Astrocyte (in vitro differentiated cells and primary cell): ENCODE data around the gene SLC6A1. TPM values are rescaled to one million over a fixed set of nuclear protein-coding genes. Genes with fewer than 3 reads are reported as not detected.

Experiments
- DNase-seq: peaks from one replicate; pipeline ENCODE4 v3.0.0-alpha.2; 2010; ENCODE audit warnings: low read depth
- FAIRE-seq: peaks from 2 replicates; lab custom pipeline; 2011; peaks lifted over from hg19 to GRCh38; lab: Jason Lieb, UNC
- H2AFZ ChIP-seq: 2 replicates; pipeline ENCODE4 v1.6.0; 2012; ENCODE audit warnings: low read depth, low read length, inconsistent platforms
- H3K27ac ChIP-seq: 2 replicates; pipeline ENCODE4 v1.5.1; 2011; ENCODE audit warnings: low read depth, low read length, inconsistent platforms
- H3K27me3 ChIP-seq: 2 replicates; pipeline ENCODE4 v1.6.0; 2011; ENCODE audit warnings: low read length, inconsistent platforms; ENCODE audit not compliant: insufficient read depth
- H3K36me3 ChIP-seq: 2 replicates; pipeline ENCODE4 v1.5.1; 2011; ENCODE audit warnings: low read length, inconsistent platforms; ENCODE audit not compliant: insufficient read depth
- H3K4me1 ChIP-seq: 2 replicates; pipeline ENCODE4 v1.5.1; 2011; ENCODE audit warnings: low read length, inconsistent platforms; ENCODE audit not compliant: insufficient read depth
- H3K4me2 ChIP-seq: 2 replicates; pipeline ENCODE4 v1.6.0; 2012; ENCODE audit warnings: low read length, inconsistent platforms
- H3K4me3 ChIP-seq: 2 replicates; pipeline ENCODE4 v1.5.1; 2011; ENCODE audit warnings: low read depth, mild to moderate bottlenecking, low read length, inconsistent platforms; ENCODE audit not compliant: insufficient read depth
- H3K79me2 ChIP-seq: 2 replicates; pipeline ENCODE4 v1.6.0; 2012; ENCODE audit warnings: mild to moderate bottlenecking, low read length, inconsistent platforms; ENCODE audit not compliant: insufficient read depth
- H3K9ac ChIP-seq: 2 replicates; pipeline ENCODE4 v1.6.0; 2012; ENCODE audit warnings: mild to moderate bottlenecking, low read length, inconsistent platforms
- H3K9me3 ChIP-seq: 2 replicates; pipeline ENCODE4 v1.5.1; 2012; ENCODE audit warnings: low read depth, mild to moderate bottlenecking, low read length, inconsistent platforms; ENCODE audit not compliant: insufficient read depth
- H4K20me1 ChIP-seq: 2 replicates; pipeline ENCODE4 v1.6.0; 2012; ENCODE audit warnings: low read length, inconsistent platforms; ENCODE audit not compliant: insufficient read depth
- H3K27ac Mint-ChIP-seq: one replicate; pipeline ENCODE4 v1.8.0; 2021; ENCODE audit warnings: mild to moderate bottlenecking, mixed read lengths; ENCODE audit not compliant: unreplicated experiment
- H3K27me3 Mint-ChIP-seq: one replicate; pipeline ENCODE4 v1.8.0; 2021; ENCODE audit warnings: low read depth, mixed read lengths; ENCODE audit not compliant: unreplicated experiment
- H3K36me3 Mint-ChIP-seq: one replicate; pipeline ENCODE4 v1.8.0; 2021; ENCODE audit warnings: low read depth, mixed read lengths; ENCODE audit not compliant: unreplicated experiment
- H3K4me1 Mint-ChIP-seq: one replicate; pipeline ENCODE4 v1.8.0; 2021; ENCODE audit warnings: low read depth, mixed read lengths; ENCODE audit not compliant: unreplicated experiment
- H3K4me3 Mint-ChIP-seq: one replicate; pipeline ENCODE4 v1.8.0; 2021; ENCODE audit warnings: mild to moderate bottlenecking, moderate library complexity, mixed read lengths; ENCODE audit not compliant: unreplicated experiment
- H3K9me3 Mint-ChIP-seq: one replicate; pipeline ENCODE4 v1.8.0; 2021; ENCODE audit warnings: mild to moderate bottlenecking, mixed read lengths; ENCODE audit not compliant: unreplicated experiment
- CTCF ChIP-seq: IDR thresholded peaks from 2 replicates; pipeline ENCODE4 v1.5.1; 2011; ENCODE audit warnings: low read depth, mild to moderate bottlenecking, inconsistent platforms, low read length, moderate library complexity; ENCODE audit not compliant: insufficient read depth
- EZH2 ChIP-seq: IDR thresholded peaks from 2 replicates; pipeline ENCODE4 v1.6.1; 2012; ENCODE audit warnings: mild to moderate bottlenecking, low read length, inconsistent platforms; ENCODE audit not compliant: insufficient read depth
- total RNA-seq: library from RNA; stranded (reverse); gene quantifications from 2 replicates; pipeline ENCODE4 v1.2.1, GENCODE V29; 2021

The SLC6A1 gene
- total RNA-seq, 1 donor from 2014 or later, result 0.30 TPM

- Histone ChIP-seq H3K27me3 (peaks cover 9% of the 10 kb centered on the region), H4K20me1 (no peaks in the 10 kb centered on the region), H3K9me3 (no peaks in the 10 kb centered on the region), H3K4me1 (peaks cover 18% of the 10 kb centered on the region), H2AFZ (no peak overlapping the region), H3K4me3 (no peak overlapping the region), H3K79me2 (no peaks in the 10 kb centered on the region), H3K36me3 (no peaks in the 10 kb centered on the region), H3K9ac (no peak overlapping the region), H3K27ac (no peak overlapping the region), H3K4me2 (peak overlapping the region; percentile 42)
- peak; percentile 88 for TF ChIP-seq CTCF
- TF ChIP-seq EZH2, result no peak
- H3K4me1 Mint-ChIP-seq, result peaks cover 21% of the 10 kb centered on the region
- FAIRE-seq, result no peak
- H3K27me3 Mint-ChIP-seq, result peaks cover 37% of the 10 kb centered on the region
- peaks cover 2% of the 10 kb centered on the region for H3K36me3 Mint-ChIP-seq
- H3K4me3 Mint-ChIP-seq, result no peak overlapping the region
- H3K9me3 Mint-ChIP-seq, result peaks cover 4% of the 10 kb centered on the region
- DNase-seq, result peak; percentile 3
- H3K27ac Mint-ChIP-seq, result no peak overlapping the region
Observed at GRCh38 chr3:10983219-10983916, 9.2 kb upstream of the SLC6A1 start.

- Histone ChIP-seq H3K27ac (no peak overlapping the region), H3K79me2 (no peaks in the 10 kb centered on the region), H3K4me1 (peaks cover 17% of the 10 kb centered on the region), H3K27me3 (peaks cover 16% of the 10 kb centered on the region), H3K9ac (no peak overlapping the region), H3K9me3 (no peaks in the 10 kb centered on the region), H3K36me3 (no peaks in the 10 kb centered on the region), H3K4me2 (no peak overlapping the region), H2AFZ (no peak overlapping the region), H4K20me1 (no peaks in the 10 kb centered on the region), H3K4me3 (no peak overlapping the region)
- FAIRE-seq (no peak), DNase-seq (no peak)
- Mint-ChIP-seq H3K36me3 (peaks cover 2% of the 10 kb centered on the region), H3K4me3 (no peak overlapping the region), H3K4me1 (peaks cover 19% of the 10 kb centered on the region), H3K27ac (no peak overlapping the region), H3K9me3 (peaks cover 4% of the 10 kb centered on the region), H3K27me3 (peaks cover 44% of the 10 kb centered on the region)
- TF ChIP-seq EZH2 (no peak), CTCF (no peak)
Observed at GRCh38 chr3:10984371-10984896, 8.1 kb upstream of the SLC6A1 start.

GRCh38 chr3:10985181-10985580, 7.4 kb upstream of the SLC6A1 start:
- TF ChIP-seq EZH2, result no peak
- TF ChIP-seq CTCF, result no peak
- H3K4me3 Mint-ChIP-seq, result no peak overlapping the region
- peaks cover 4% of the 10 kb centered on the region for H3K9me3 Mint-ChIP-seq
- no peaks in the 10 kb centered on the region for H3K79me2 ChIP-seq
- H3K27ac ChIP-seq, result no peak overlapping the region
- H3K4me3 ChIP-seq, result no peak overlapping the region
- H3K27me3 Mint-ChIP-seq, result peaks cover 47% of the 10 kb centered on the region
- H3K4me1 ChIP-seq, result peaks cover 17% of the 10 kb centered on the region
- H3K36me3 ChIP-seq, result no peaks in the 10 kb centered on the region
- H3K9ac ChIP-seq, result no peak overlapping the region
- H3K27me3 ChIP-seq, result peaks cover 23% of the 10 kb centered on the region
- H3K27ac Mint-ChIP-seq, result no peak overlapping the region
- peaks cover 19% of the 10 kb centered on the region for H3K4me1 Mint-ChIP-seq
- FAIRE-seq (no peak), DNase-seq (no peak)
- H4K20me1 ChIP-seq, result no peaks in the 10 kb centered on the region
- H2AFZ ChIP-seq, result no peak overlapping the region
- no peak overlapping the region for H3K4me2 ChIP-seq
- peaks cover 2% of the 10 kb centered on the region for H3K36me3 Mint-ChIP-seq
- H3K9me3 ChIP-seq, result no peaks in the 10 kb centered on the region
